SK-N-SH treated with all-trans-retinoic acid at 6 μM for 48 hours (cell line): ENCODE data around the gene KIF1C.

ENCODE experiments used
- ATAC-seq: fragments of 200-7000 bp; cut with Tn5 transposase; 3 replicates; pipeline ENCODE4 v1.9.1; 2020; ENCODE audit warnings: mild to moderate bottlenecking, moderate library complexity
- BACH2 ChIP-seq: fragments of 250-450 bp; sonication (Bioruptor Pico); IDR thresholded peaks from 2 replicates; pipeline ENCODE4 v1.9.0; 2021; ENCODE audit warnings: mild to moderate bottlenecking, borderline replicate concordance
- CREB5 ChIP-seq: fragments of 250-450 bp; sonication (Bioruptor Pico); IDR thresholded peaks from 2 replicates; pipeline ENCODE4 v1.5.1; 2020; ENCODE audit warnings: low read depth, mild to moderate bottlenecking, moderate library complexity
- CSDC2 ChIP-seq: fragments of 250-450 bp; sonication (Bioruptor Pico); IDR thresholded peaks from 2 replicates; pipeline ENCODE4 v1.5.0; 2020; ENCODE audit warnings: mild to moderate bottlenecking, moderate library complexity
- CSRNP3 ChIP-seq: fragments of 250-450 bp; sonication (Bioruptor Pico); IDR thresholded peaks from 2 replicates; pipeline ENCODE4 v1.5.1; 2021; ENCODE audit warnings: mild to moderate bottlenecking, moderate library complexity
- ESRRG ChIP-seq: fragments of 250-450 bp; sonication (Bioruptor Pico); IDR thresholded peaks from 2 replicates; pipeline ENCODE4 v1.6.1; 2021; ENCODE audit warnings: mild to moderate bottlenecking
- GLIS3 ChIP-seq: fragments of 250-450 bp; sonication (Bioruptor Pico); IDR thresholded peaks from 2 replicates; pipeline ENCODE4 v1.5.0; 2020; ENCODE audit warnings: mild to moderate bottlenecking, moderate library complexity
- OSR1 ChIP-seq: fragments of 250-450 bp; sonication (Bioruptor Pico); IDR thresholded peaks from 2 replicates; pipeline ENCODE4 v1.8.0; 2022; ENCODE audit warnings: moderate library complexity, mild to moderate bottlenecking, inconsistent platforms
- PATZ1 ChIP-seq: fragments of 250-450 bp; sonication (Bioruptor Pico); IDR thresholded peaks from 2 replicates; pipeline ENCODE4 v1.8.0; 2020; ENCODE audit warnings: mild to moderate bottlenecking, moderate library complexity, borderline replicate concordance
- PPARA ChIP-seq: fragments of 250-450 bp; sonication (Bioruptor Pico); IDR thresholded peaks from 2 replicates; pipeline ENCODE4 v1.5.0; 2020; ENCODE audit warnings: mild to moderate bottlenecking, borderline replicate concordance
- RARB ChIP-seq: fragments of 250-450 bp; sonication (Bioruptor Pico); IDR thresholded peaks from 2 replicates; pipeline ENCODE4 v1.8.0; 2021; ENCODE audit warnings: mild to moderate bottlenecking, moderate library complexity
- TCF4 ChIP-seq: fragments of 250-450 bp; sonication (Bioruptor Pico); IDR thresholded peaks from 2 replicates; pipeline ENCODE4 v1.8.0; 2021; ENCODE audit warnings: mild to moderate bottlenecking, moderate library complexity, borderline replicate concordance
- TOX ChIP-seq: fragments of 250-450 bp; sonication (Bioruptor Pico); IDR thresholded peaks from 2 replicates; pipeline ENCODE4 v1.8.0; 2021; ENCODE audit warnings: mild to moderate bottlenecking, moderate library complexity, borderline replicate concordance
- TSHZ2 ChIP-seq: fragments of 250-450 bp; sonication (Bioruptor Pico); IDR thresholded peaks from 2 replicates; pipeline ENCODE4 v1.5.0; 2020; ENCODE audit warnings: mild to moderate bottlenecking, moderate library complexity
- ZFP3 ChIP-seq: fragments of 250-450 bp; sonication (Bioruptor Pico); IDR thresholded peaks from 2 replicates; pipeline ENCODE4 v1.5.0; 2020; ENCODE audit warnings: mild to moderate bottlenecking, moderate library complexity
- ZFP30 ChIP-seq: fragments of 450-650 bp; formaldehyde crosslinking; IDR thresholded peaks from 2 replicates; pipeline ENCODE4 v1.5.0; 2022; ENCODE audit warnings: mild to moderate bottlenecking, moderate library complexity
- ZNF565 ChIP-seq: fragments of 450-650 bp; formaldehyde crosslinking; conservative IDR thresholded peaks from 2 replicates; pipeline ENCODE4 v1.5.0; 2020; ENCODE audit warnings: low read depth, mild to moderate bottlenecking, moderate library complexity
- ZNF8 ChIP-seq: fragments of 450-650 bp; formaldehyde crosslinking; IDR thresholded peaks from 2 replicates; pipeline ENCODE4 v1.5.0; 2020; ENCODE audit warnings: mild to moderate bottlenecking, moderate library complexity

Gene KIF1C

GRCh38 chr17:4986951-4987766 is 10.6 kb upstream of the KIF1C start, which contains the start of gene CAMTA2:
Gene CAMTA2 (minus strand): TSS chr17:4987675. CDS start chr17:4986222, 1,453 bp downstream.
- peak; percentile 93 for ATAC-seq
- TF ChIP-seq ZFP3 (0 out of 2 replicates have a peak, but pooled peaks have one; percentile 30), TSHZ2 (CRISPR knock-in tag) (no peak), CSDC2 (CRISPR knock-in tag) (0 out of 2 replicates have a peak, but pooled peaks have one; percentile 5)
- TF ChIP-seq, all 23 proteins: peak for 2

GRCh38 chr17:4987767-4988567 is 9.8 kb upstream of the KIF1C start:
- ATAC-seq: peak; percentile 43; the same call in 2 of the 3 replicates
- no peak for TF ChIP-seq ZFP30 (CRISPR knock-in tag)
- no peak for TF ChIP-seq CSRNP3 (CRISPR knock-in tag)
- no peak for TF ChIP-seq OSR1 (CRISPR knock-in tag)
- no peak for TF ChIP-seq BACH2 (CRISPR knock-in tag)
- no peak for TF ChIP-seq PATZ1 (CRISPR knock-in tag)
- no peak for TF ChIP-seq TOX (CRISPR knock-in tag)
- TF ChIP-seq ZNF565 (CRISPR knock-in tag): no peak
- TF ChIP-seq CSDC2 (CRISPR knock-in tag): no peak
- no peak for TF ChIP-seq ESRRG (CRISPR knock-in tag)
- TF ChIP-seq TSHZ2 (CRISPR knock-in tag): no peak
- no peak for TF ChIP-seq TCF4 (CRISPR knock-in tag)
- TF ChIP-seq PPARA (CRISPR knock-in tag): no peak
- TF ChIP-seq CREB5: no peak
- TF ChIP-seq ZNF8 (CRISPR knock-in tag): no peak
- no peak for TF ChIP-seq GLIS3 (CRISPR knock-in tag)
- TF ChIP-seq RARB (CRISPR knock-in tag): no peak
